Vagina (tissue), 2 donors: Measurements from ENCODE around the gene RPA3.

ENCODE experiments used
- POLR2A ChIP-seq, 2 donors: fragments of 450-650 bp; IDR thresholded peaks; one replicate each; pipeline ENCODE4 v1.6.1; 2017; ENCODE audit warnings: antibody characterized with exemption in 2 of 2, mild to moderate bottlenecking in 2 of 2, moderate library complexity in 2 of 2
- TF ChIP-seq, protein P1 (sequence below), 3 experiments: fragments of 450-650 bp in 2 of 3; fragments of 200-600 bp in 1 of 3; sonication (generic) in 1 of 3; IDR thresholded peaks; one replicate each; pipeline ENCODE4 v1.5.1; 2017 to 2019; ENCODE audit warnings: antibody characterized with exemption in 3 of 3, mild to moderate bottlenecking in 2 of 3, moderate library complexity in 2 of 3

DNA sequence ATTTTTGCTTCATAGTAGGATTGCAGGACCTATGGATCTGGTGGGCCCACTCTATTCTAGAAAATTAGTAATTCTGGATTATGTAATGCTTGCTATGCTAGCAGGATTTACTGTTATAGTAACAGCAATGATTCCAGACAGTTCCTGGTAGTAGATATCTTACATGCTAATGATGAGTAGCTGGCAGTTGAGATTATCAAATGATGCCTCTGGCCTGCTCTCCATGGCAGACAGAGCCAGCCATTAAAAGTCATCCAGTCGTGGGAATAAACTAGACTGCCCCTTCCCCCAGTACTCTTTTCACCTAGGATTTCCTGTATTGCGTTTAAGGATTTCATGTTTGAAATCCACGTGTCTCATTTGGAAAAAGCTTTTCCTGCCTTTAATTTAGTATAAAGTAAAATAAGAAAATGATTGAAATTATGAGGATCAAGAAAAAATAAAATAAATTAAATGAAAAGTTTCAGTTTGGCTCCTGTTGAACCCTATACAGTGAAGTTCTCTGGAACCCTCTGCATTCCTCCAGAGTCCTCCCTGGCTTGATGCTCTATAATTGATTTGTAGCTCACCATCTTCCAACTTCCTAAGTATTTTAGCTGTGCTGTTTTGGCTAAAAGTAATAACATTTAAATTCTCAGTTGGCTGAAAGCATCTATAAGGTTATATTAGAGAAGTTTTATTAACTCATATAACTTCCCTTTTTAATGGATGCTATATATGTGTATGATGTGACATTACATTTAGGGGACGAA lies 63.3 kb downstream of the RPA3 start:
- TF ChIP-seq, protein P1, sequence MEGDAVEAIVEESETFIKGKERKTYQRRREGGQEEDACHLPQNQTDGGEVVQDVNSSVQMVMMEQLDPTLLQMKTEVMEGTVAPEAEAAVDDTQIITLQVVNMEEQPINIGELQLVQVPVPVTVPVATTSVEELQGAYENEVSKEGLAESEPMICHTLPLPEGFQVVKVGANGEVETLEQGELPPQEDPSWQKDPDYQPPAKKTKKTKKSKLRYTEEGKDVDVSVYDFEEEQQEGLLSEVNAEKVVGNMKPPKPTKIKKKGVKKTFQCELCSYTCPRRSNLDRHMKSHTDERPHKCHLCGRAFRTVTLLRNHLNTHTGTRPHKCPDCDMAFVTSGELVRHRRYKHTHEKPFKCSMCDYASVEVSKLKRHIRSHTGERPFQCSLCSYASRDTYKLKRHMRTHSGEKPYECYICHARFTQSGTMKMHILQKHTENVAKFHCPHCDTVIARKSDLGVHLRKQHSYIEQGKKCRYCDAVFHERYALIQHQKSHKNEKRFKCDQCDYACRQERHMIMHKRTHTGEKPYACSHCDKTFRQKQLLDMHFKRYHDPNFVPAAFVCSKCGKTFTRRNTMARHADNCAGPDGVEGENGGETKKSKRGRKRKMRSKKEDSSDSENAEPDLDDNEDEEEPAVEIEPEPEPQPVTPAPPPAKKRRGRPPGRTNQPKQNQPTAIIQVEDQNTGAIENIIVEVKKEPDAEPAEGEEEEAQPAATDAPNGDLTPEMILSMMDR (IDR thresholded peaks at IDR 0.05): no peak
- no peak for TF ChIP-seq POLR2A (IDR thresholded peaks at IDR 0.05)
